HG03571 (cell line): ENCODE data around the gene TASOR2.

Experiments
- ATAC-seq: cut with Tn5 transposase; IDR thresholded peaks from one replicate; pipeline ENCODE4 v1.9.1; 2021; ENCODE audit not compliant: unreplicated experiment

The TASOR2 gene

GRCh38 chr10:5683065-5683464, 1.6 kb upstream of the TASOR2 start:
- ATAC-seq: no peak

- peak; percentile 51 for ATAC-seq
These were observed 529 bp downstream of the TASOR2 start for GRCh38 chr10:5684971-5685763.

- no peak for ATAC-seq
These were observed 1.2 kb downstream of the TASOR2 start for GRCh38 chr10:5685764-5686240.

- no peak for ATAC-seq
These were observed 3.9 kb downstream of the TASOR2 start for GRCh38 chr10:5688587-5688986.

- no peak for ATAC-seq
These were observed 7.1 kb downstream of the TASOR2 start for GRCh38 chr10:5691786-5692185.

- ATAC-seq: peak; percentile 59
These were observed 8.1 kb downstream of the TASOR2 start for GRCh38 chr10:5692461-5693358.

GRCh38 chr10:5694573-5694972, 9.9 kb downstream of the TASOR2 start:
- no peak for ATAC-seq

- no peak for ATAC-seq
These were observed 12.7 kb downstream of the TASOR2 start for GRCh38 chr10:5697342-5697741.

- no peak for ATAC-seq
These were observed 13.4 kb downstream of the TASOR2 start for GRCh38 chr10:5698062-5698461.

GRCh38 chr10:5708356-5708755, 23.7 kb downstream of the TASOR2 start:
- no peak for ATAC-seq

- no peak for ATAC-seq
These were observed 25.2 kb downstream of the TASOR2 start for GRCh38 chr10:5709865-5710264.

- ATAC-seq: no peak
These were observed 26.2 kb downstream of the TASOR2 start for GRCh38 chr10:5710859-5711258.

- no peak for ATAC-seq
These were observed 27.0 kb downstream of the TASOR2 start for GRCh38 chr10:5711642-5712041.

GRCh38 chr10:5719546-5719945, 34.9 kb downstream of the TASOR2 start:
- ATAC-seq: no peak

GRCh38 chr10:5720182-5720581, 35.5 kb downstream of the TASOR2 start:
- no peak for ATAC-seq

- ATAC-seq: no peak
These were observed 39.1 kb downstream of the TASOR2 start for GRCh38 chr10:5723692-5724091.

- ATAC-seq: no peak
These were observed 46.1 kb downstream of the TASOR2 start for GRCh38 chr10:5730766-5731165.

GRCh38 chr10:5731559-5731958, 46.9 kb downstream of the TASOR2 start:
- no peak for ATAC-seq

GRCh38 chr10:5732141-5732540, 47.5 kb downstream of the TASOR2 start:
- ATAC-seq: no peak
